Naive thymus-derived CD8-positive, alpha-beta T cell (primary cell): ENCODE measurements around the gene MBD1. TPM values are rescaled to one million over a fixed set of nuclear protein-coding genes. Genes with fewer than 3 reads are reported as not detected.
A peak's percentile ranks its signal among the peaks of the same experiment; 100 is the strongest.

ENCODE experiments used
- ATAC-seq, 2 donors: fragments of 150-1000 bp; cut with Tn5 transposase in 1 of 2; sonication (Bioruptor Pico), chemical (Tn5 transposase) in 1 of 2; 1 replicate in 1 of 2; 2 replicates in 1 of 2; pipeline ENCODE4 v1.10.0; 2021; ENCODE audit warnings: mild to moderate bottlenecking in 2 of 2, moderate library complexity in 2 of 2
- POLR2A ChIA-PET: fragments of 350-600 bp; sonication (Branson Sonifier 250); formaldehyde crosslinking; loops from one replicate; lab custom pipeline; 2021; ENCODE audit warnings: antibody characterized with exemption; lab: Charles Lee
- DNase-seq, 10 donors: peaks; one replicate each; pipeline versions ENCODE4 v3.0.0 to v3.0.0-alpha.2; 2020 to 2022
- H3K27ac Mint-ChIP-seq, 10 donors: one replicate each; pipeline ENCODE4 v1.8.0; 2020 to 2022; ENCODE audit warnings: mild to moderate bottlenecking in 10 of 10, mixed read lengths in 10 of 10, moderate library complexity in 4 of 10, inconsistent platforms in 1 of 10
- H3K27me3 Mint-ChIP-seq, 5 donors: one replicate each; pipeline ENCODE4 v1.8.0; 2021 to 2022; ENCODE audit warnings: mixed read lengths in 5 of 5
- H3K36me3 Mint-ChIP-seq, 3 donors: one replicate each; pipeline ENCODE4 v1.8.0; 2020 to 2022; ENCODE audit warnings: mixed read lengths in 3 of 3, mild to moderate bottlenecking in 2 of 3, inconsistent platforms in 1 of 3
- H3K4me1 Mint-ChIP-seq, 4 donors: one replicate each; pipeline ENCODE4 v1.8.0; 2021 to 2022; ENCODE audit warnings: mixed read lengths in 4 of 4
- H3K4me3 Mint-ChIP-seq, 10 donors: one replicate each; pipeline ENCODE4 v1.8.0; 2020 to 2022; ENCODE audit warnings: mild to moderate bottlenecking in 10 of 10, mixed read lengths in 10 of 10, moderate library complexity in 6 of 10, inconsistent platforms in 1 of 10
- H3K9me3 Mint-ChIP-seq, 9 donors: one replicate each; pipeline ENCODE4 v1.8.0; 2020 to 2022; ENCODE audit warnings: mixed read lengths in 9 of 9, mild to moderate bottlenecking in 3 of 9, inconsistent platforms in 1 of 9, moderate library complexity in 1 of 9
- polyA plus RNA-seq, 3 donors: library from polyadenylated mRNA; unstranded; fragments of 300-500 nt; fragmentation: Illumina TruSeq; gene quantifications; one replicate each; pipeline ENCODE4 v1.2.3, GENCODE V29; 2021
- total RNA-seq, 8 experiments: library from RNA in 2 of 8; stranded (reverse) in 2 of 8; gene quantifications; one replicate each; pipeline ENCODE4 v1.2.3 and lab custom pipeline; 2021 to 2026

MBD1 gene
- total and polyA plus RNA-seq, 5 experiments from 2014 or later: 22.5 to 123 (median 39.9) TPM

DNA sequence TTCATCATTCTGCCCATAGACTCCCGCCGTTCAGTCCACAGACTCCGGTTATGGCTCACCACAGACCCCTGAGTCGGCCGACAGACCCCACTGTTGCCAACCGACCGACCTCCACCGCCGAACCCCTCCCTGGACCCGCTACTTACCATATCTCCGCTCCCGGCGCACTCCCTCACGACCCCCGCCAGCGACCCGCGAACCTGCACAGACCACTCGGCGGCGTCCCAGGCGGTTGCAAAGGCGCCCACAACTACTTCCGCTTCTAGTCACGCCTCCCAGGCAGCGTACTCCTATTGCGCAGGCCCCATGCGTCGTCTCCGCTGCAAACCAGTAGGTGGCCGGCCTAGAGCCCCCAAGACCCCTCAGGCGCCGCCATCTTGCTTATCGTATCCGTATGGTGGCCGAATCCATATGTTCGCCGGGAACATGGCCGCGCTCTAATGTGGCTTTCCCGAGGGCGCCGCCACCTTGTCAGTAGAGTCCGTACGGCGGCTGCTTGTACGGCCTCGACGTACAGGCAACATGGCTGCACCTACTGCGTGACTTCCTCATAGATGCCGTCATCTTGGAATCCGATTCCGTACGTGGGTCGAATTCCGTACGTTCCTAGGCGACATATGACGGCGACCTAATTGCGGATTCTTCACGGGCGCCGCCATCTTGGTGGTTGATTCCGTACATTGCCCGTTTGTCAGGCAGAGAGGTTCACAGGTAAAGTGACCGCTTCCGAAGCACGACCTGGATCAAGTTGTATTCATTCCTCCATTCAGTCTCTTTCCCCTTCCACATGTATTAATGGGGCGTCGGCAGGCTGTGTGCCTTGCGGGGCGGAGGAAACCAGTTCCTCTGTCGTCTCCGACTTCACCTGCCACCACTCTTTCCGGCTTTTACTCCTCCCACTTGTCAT, 6.4 kb upstream of the MBD1 start, which contains the start of gene CXXC1:
TSS of gene CXXC1 (minus strand) at position 252 of the 907 bp plus-strand sequence. CDS start at position 149, 103 bp downstream.
- DNase-seq (peak; percentile 90 to 99 (median 98)), ATAC-seq (peak; percentile 90 to 91)
- peak within 1 kb of the TSS; percentile 95 to 100 (median 99) for H3K27ac Mint-ChIP-seq
- POLR2A ChIA-PET: interaction anchor here (1.0 kb wide), 1 partner anchor 12 kb away, joined by 3 read pairs; no protein-coding TSS in a partner anchor
- peaks cover 19 to 40% (median 28%) of the 10 kb centered on the region in 4 donors for H3K4me1 Mint-ChIP-seq
- peak within 1 kb of the TSS; percentile 85 to 100 (median 99) for H3K4me3 Mint-ChIP-seq
- no peaks in the 10 kb centered on the region for H3K9me3 Mint-ChIP-seq
- peaks cover 0 to 34% (median 18%) of the 10 kb centered on the region in 3 donors for H3K36me3 Mint-ChIP-seq
- H3K27me3 Mint-ChIP-seq: peaks cover 0 to 1% (median 0%) of the 10 kb centered on the region in 5 donors

DNA sequence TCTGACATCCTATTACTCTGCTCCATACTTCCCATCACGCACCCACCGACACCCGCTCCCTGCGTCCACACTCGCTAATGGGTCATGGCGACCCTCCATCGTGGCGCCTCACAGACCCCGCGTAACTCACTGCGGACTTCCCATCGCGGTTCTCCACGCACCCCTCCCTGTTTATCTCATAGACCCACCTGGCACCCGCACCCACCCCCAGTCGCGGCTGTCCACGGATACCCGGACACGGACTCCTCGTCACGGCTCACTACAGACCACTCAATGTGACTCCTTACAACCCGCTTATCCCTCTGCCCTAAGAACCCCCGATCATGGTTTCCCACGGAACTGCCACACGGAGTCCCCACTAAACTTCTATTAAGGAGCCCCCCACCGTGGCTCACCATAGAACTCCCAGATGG, 5.7 kb upstream of the MBD1 start:
- POLR2A ChIA-PET: no interaction called here
- peaks cover 0 to 34% (median 20%) of the 10 kb centered on the region in 3 donors for H3K36me3 Mint-ChIP-seq
- no peak for ATAC-seq
- no peaks in the 10 kb centered on the region for H3K27me3 Mint-ChIP-seq
- no peak for DNase-seq
- peaks cover 20 to 44% (median 31%) of the 10 kb centered on the region in 4 donors for H3K4me1 Mint-ChIP-seq
- H3K27ac Mint-ChIP-seq: peak overlapping the region; percentile 95 to 100 (median 99)
- H3K4me3 Mint-ChIP-seq: peak overlapping the region; percentile 85 to 100 (median 99)
- no peaks in the 10 kb centered on the region for H3K9me3 Mint-ChIP-seq

DNA sequence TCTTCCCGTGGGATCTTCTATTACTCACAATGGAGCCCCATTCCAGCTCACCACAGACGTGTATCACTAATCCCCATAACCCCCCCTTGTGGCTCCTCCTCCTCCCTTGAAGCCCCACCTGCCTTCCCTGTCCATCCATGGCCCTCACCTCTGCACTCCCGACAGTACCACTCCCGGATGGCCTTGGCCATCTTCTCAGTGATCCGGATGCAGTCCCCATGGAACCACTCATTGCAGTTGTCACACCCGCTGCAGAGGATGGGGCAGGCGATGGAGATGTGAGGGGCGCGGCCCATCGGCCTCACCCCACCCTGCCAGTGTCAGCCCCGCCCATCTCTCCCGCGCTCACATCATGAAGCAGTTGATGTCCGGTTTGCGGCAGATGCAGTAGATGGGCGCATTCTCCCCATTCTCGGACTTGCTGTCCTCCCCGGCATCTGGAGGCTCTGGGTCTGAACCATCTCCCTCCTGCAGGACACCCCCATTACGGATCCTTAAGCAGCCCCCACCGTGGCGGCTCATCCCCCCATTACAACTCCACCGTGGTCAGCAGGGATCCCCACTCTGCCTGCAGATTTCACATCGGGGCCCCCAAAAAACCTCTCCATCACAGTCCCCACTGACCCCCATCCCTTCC, 5.2 kb upstream of the MBD1 start:
- H3K27ac Mint-ChIP-seq: peak overlapping the region; percentile 70 to 100 (median 99)
- H3K9me3 Mint-ChIP-seq: no peaks in the 10 kb centered on the region
- H3K4me3 Mint-ChIP-seq: peak overlapping the region; percentile 85 to 100 (median 99)
- H3K27me3 Mint-ChIP-seq: no peaks in the 10 kb centered on the region
- peaks cover 20 to 44% (median 33%) of the 10 kb centered on the region in 4 donors for H3K4me1 Mint-ChIP-seq
- no peak for ATAC-seq
- DNase-seq: peak in 3 of 10 donors; percentile 19 to 63 (median 20)
- H3K36me3 Mint-ChIP-seq: peaks cover 0 to 34% (median 20%) of the 10 kb centered on the region in 3 donors
- POLR2A ChIA-PET: no interaction called here

DNA sequence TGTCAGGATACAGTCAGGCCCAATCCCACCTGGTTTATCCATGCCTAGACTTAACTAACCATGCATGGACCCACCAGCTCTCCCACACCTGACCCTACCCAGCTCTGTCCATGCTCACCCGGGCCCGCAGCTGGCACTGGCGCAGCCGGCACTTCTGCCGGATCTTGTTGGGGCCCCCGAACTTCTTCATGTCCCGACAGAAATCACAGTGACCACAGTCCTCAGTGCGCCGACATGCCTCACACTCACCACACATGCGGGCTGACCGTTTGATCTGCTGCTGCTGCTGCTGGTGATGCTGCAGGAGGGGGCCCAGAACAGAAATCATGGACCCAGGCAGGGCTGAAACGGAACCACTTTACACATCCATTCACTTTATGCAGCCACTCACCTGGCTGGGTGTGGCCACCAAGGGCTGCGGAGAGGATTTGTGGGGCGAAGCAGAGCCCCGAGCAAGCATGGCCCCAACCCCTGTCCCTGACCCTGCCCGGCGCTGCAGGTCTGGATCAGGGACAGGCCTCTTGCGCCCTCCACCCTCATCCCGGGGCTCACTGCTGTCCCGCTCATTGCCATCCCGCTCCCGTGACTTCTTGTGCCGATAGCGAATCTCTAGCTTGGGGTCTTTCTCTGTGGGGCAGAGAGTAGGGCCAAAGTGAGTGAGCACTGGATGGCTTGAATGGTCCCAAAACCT, 4.5 kb upstream of the MBD1 start:
- peaks cover 23 to 50% (median 40%) of the 10 kb centered on the region in 4 donors for H3K4me1 Mint-ChIP-seq
- DNase-seq (peak in 1 of 10 donors; percentile 63), ATAC-seq (no peak)
- H3K36me3 Mint-ChIP-seq: peaks cover 0 to 34% (median 20%) of the 10 kb centered on the region in 3 donors
- peak overlapping the region in 8 of 10 donors; percentile 49 to 100 (median 84) for H3K27ac Mint-ChIP-seq
- peak overlapping the region; percentile 85 to 100 (median 99) for H3K4me3 Mint-ChIP-seq
- POLR2A ChIA-PET: no interaction called here
- no peaks in the 10 kb centered on the region for H3K9me3 Mint-ChIP-seq
- H3K27me3 Mint-ChIP-seq: no peaks in the 10 kb centered on the region

DNA sequence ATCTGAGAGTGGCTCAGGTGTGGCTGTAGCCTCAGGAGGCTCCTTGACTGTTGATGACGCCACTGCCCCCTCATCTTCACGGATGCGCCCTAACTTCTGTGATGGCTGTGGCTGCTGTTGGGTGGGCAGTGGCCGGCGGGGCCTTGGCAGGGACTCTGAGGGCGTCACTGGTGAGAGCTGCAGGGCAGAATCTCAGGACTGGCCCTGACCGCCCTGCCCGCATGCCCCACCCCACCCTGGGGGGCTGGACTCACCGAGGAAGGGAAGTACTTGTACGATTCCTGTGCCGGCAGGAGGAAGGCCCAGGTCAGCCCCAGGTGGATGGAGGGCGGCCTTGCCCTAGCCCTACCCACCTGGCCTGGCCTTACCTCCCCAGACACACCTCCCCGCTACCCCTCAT, 3.7 kb upstream of the MBD1 start:
- Mint-ChIP-seq H3K4me3 (peak overlapping the region in 8 of 10 donors; percentile 2 to 76 (median 12)), H3K4me1 (peaks cover 30 to 57% (median 47%) of the 10 kb centered on the region in 4 donors), H3K27me3 (no peaks in the 10 kb centered on the region), H3K36me3 (peaks cover 0 to 37% (median 20%) of the 10 kb centered on the region in 3 donors), H3K9me3 (no peaks in the 10 kb centered on the region), H3K27ac (peak overlapping the region in 7 of 10 donors; percentile 8 to 53 (median 33))
- DNase-seq (no peak), ATAC-seq (no peak)
- POLR2A ChIA-PET: no interaction called here

DNA sequence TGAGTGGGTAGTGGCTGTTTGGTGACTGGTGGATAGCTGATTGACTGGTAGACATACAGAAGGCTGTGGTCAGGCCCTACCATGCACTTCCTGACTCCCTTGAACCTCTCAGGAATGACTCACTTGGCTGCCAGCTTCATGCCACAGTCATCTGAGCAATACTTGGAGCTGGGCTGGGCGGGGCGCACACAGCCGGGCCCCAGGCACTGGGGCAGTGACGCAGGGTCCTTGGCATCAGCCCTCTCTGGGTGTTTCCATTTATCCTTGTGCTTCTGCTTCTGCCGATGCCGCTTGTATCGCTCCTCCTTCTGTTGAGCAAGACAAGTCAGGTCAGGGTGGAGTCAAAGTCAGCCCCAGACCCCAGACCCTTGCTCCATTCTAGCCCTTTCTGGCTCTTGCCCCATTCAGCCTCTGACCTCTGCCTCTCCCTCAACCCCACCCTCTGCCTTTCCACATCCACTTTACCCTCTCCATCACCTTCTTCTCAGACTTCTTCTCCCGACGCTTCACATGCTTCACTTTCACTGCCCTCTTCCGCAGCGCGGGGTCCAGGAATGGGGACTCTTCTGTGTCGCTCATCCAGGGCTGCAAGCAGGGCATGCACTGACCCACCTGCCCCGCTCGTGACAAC, 3.0 kb upstream of the MBD1 start:
- Mint-ChIP-seq H3K27ac (peak overlapping the region in 9 of 10 donors; percentile 20 to 74 (median 35)), H3K9me3 (no peaks in the 10 kb centered on the region), H3K27me3 (no peaks in the 10 kb centered on the region), H3K36me3 (peaks cover 0 to 37% (median 20%) of the 10 kb centered on the region in 3 donors), H3K4me1 (peaks cover 32 to 64% (median 53%) of the 10 kb centered on the region in 4 donors), H3K4me3 (peak overlapping the region; percentile 2 to 76 (median 53))
- no peak for ATAC-seq
- POLR2A ChIA-PET: interaction anchor here (0.6 kb wide), 1 partner anchor 280 kb away, joined by 3 read pairs; no protein-coding TSS in a partner anchor
- peak in 1 of 10 donors; percentile 44 for DNase-seq

DNA sequence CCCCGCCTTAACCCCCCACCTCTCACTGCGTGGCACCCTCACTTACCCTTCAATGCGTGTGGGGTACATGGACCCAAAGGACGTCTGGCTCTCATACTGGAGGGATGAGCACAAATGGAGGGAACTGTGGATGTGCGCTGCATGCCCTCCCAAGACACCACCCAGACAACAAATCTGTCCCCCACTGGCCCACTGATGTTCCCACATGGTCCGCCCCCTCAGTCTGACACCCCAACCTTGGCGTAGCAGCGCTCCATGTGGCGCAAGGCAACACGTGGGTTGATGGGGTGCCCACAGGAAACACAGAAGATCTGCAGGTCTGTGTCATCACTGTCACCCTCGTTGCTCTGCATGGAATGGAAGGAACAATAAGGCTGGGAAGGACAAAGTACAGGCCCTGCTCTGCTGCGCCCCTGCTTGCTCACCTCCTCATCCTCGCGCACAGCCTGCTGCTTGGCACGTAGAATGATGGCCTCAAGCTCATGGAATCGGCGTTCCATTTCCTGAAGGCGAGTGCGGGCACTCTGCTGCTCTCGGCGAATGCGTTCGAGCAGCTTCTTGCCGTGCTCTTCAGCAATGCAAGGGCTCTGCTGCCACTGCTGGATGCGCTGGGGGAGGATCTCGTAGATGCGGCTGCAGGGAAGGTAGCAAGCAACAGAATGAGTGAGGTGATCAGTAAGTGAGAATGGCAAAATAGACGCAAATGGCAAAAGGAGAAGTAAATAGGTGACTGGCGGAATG, 2.3 kb upstream of the MBD1 start:
- H3K27ac Mint-ChIP-seq: peak overlapping the region in 8 of 10 donors; percentile 16 to 81 (median 64)
- ATAC-seq (no peak), DNase-seq (peak in 1 of 10 donors; percentile 45)
- H3K36me3 Mint-ChIP-seq: peaks cover 0 to 44% (median 20%) of the 10 kb centered on the region in 3 donors
- peak overlapping the region; percentile 44 to 98 (median 62) for H3K4me3 Mint-ChIP-seq
- H3K27me3 Mint-ChIP-seq: no peaks in the 10 kb centered on the region
- POLR2A ChIA-PET: interaction anchor here (0.6 kb wide), 1 partner anchor 279 kb away, joined by 3 read pairs; no protein-coding TSS in a partner anchor
- peaks cover 38 to 67% (median 57%) of the 10 kb centered on the region in 4 donors for H3K4me1 Mint-ChIP-seq
- H3K9me3 Mint-ChIP-seq: no peaks in the 10 kb centered on the region

DNA sequence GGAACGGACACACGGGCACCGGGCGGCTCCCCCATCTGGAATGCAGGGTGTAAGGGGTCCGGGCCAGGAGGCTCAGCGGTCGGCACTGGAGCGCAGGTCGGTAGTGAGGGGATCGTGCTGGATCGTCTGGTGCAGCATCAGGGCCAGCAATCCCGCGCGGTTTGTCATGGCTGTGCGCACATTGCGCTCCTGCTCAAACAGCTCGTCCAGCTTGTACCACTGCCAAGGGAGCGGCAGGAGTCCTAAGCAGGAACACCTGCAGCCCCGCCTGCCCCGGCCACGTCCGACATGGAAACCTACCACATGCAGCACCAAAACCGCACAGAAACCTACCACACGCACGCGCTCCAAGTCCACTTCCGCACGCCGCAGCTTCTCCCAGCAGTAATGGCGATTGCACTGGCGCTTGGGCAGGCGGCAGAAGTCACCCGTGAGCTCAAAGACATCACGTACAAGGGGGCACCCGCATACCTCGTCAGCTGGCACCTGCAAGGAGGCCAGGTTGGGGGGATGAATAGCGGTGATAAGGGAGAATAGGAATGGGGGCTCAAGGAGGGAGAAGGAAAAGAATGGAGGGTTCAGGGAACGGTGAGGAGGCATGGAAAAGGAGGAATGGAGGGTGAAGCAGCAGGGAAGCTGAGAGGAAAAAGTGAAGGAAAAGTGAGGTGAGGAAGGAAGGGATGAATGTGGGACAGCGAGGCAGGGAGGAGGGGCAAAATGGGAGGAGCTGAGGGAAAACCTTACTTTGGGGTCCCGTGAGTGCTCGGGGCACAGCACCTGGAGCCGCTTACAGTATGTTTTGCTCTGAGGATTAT, 1.4 kb upstream of the MBD1 start:
- H3K4me3 Mint-ChIP-seq: peak overlapping the region; percentile 57 to 99 (median 96)
- H3K27me3 Mint-ChIP-seq: no peaks in the 10 kb centered on the region
- H3K4me1 Mint-ChIP-seq: peaks cover 40 to 70% (median 57%) of the 10 kb centered on the region in 4 donors
- POLR2A ChIA-PET: interaction anchor here (1.3 to 3.2 kb wide), 5 partner anchors 10 to 796 kb away, joined by 4 to 29 read pairs (median 7); partner anchors contain the start of genes C18orf32, CFAP53 and SMAD4
- no peak for ATAC-seq
- peaks cover 0 to 50% (median 22%) of the 10 kb centered on the region in 3 donors for H3K36me3 Mint-ChIP-seq
- peak in 1 of 10 donors; percentile 64 for DNase-seq
- H3K27ac Mint-ChIP-seq: peak overlapping the region in 8 of 10 donors; percentile 27 to 99 (median 72)
- no peaks in the 10 kb centered on the region for H3K9me3 Mint-ChIP-seq

DNA sequence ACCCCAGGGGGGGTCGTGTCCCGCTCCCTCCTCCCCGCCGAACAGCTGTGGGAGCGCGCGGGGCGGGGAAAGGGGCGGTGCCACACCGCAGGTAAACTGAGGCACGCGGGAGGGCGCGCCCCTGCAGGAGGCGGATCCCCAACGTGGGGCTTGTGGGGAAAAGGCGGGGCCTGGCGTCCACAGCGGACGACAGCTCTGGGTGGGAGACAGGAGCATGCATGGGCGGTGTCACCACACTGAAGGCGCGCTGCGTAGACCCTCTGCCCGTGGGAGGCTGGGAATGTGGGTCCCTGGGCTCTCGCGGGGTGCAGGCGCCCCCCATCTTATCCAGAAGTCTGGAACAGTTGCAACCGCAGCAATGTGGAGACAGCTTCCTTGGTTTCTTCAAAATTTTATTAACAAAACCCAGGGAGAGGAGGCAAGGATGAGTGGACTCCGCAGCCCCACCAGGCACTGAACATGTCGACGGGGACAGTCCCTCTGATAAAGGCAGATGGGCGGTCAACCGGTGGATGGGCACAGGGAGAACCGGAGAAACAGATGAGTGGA, 723 bp upstream of the MBD1 start:
- Mint-ChIP-seq H3K36me3 (peaks cover 0 to 54% (median 22%) of the 10 kb centered on the region in 3 donors), H3K27me3 (no peaks in the 10 kb centered on the region), H3K9me3 (no peaks in the 10 kb centered on the region), H3K4me3 (peak overlapping the region; percentile 94 to 99 (median 97)), H3K27ac (peak overlapping the region; percentile 94 to 99 (median 98)), H3K4me1 (peaks cover 38 to 66% (median 51%) of the 10 kb centered on the region in 4 donors)
- ATAC-seq (no peak), DNase-seq (no peak)
- POLR2A ChIA-PET: interaction anchor here (0.6 to 3.2 kb wide), 13 partner anchors 8 to 819 kb away, joined by 3 to 29 read pairs (median 7); partner anchors contain the start of genes C18orf32, CFAP53, ELAC1 and SKA1
